ENCODE results near the gene MYO7B. TPM values are rescaled to one million over a fixed set of nuclear protein-coding genes. Genes with fewer than 3 reads are reported as not detected.

The MYO7B gene
- total RNA-seq, 1 donor from 2014 or later = 0.28 TPM

DNA sequence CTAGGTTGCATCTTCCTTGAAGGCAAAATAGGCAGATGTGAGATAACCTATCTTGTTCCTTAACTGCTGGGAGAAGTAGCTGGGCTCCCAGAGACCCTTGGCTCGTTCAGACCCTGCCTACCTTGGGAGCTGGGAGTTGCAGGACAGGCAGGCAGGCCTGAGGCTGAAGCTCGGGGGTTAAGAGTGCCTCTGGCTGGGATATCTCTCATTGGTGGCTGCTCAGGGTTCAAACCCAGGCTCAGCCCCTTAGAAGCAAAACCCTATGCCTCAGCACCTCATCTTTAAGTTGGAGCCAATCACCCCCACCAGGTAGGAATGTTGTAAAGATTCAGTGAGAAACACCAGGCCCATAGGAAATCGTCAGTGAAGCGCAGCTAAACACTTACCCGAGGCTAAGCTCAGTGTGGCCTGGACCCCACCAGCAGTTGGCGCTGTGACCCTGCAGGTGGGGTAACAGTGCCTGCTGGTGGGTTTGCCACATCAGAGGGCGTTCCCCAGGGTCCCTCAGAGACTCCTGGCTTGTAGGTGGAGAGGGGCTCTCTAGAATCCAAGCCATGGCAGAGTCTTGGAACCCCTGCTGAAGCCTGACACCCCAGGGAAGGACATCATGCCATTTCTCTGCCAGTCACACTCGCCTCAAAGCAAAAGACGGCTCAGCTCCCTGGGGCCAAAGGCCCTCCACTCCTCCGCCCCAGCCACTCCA is 55.9 kb downstream of the MYO7B start:
- H3K36me3 Mint-ChIP-seq (ENCODE audit: low read depth) = no peaks in the 10 kb centered on the region
- peak; percentile 58 for DNase-seq (ENCODE audit: low read depth, low spot score)
- no peaks in the 10 kb centered on the region for H3K9me3 Mint-ChIP-seq
- TF ChIP-seq, protein P1, sequence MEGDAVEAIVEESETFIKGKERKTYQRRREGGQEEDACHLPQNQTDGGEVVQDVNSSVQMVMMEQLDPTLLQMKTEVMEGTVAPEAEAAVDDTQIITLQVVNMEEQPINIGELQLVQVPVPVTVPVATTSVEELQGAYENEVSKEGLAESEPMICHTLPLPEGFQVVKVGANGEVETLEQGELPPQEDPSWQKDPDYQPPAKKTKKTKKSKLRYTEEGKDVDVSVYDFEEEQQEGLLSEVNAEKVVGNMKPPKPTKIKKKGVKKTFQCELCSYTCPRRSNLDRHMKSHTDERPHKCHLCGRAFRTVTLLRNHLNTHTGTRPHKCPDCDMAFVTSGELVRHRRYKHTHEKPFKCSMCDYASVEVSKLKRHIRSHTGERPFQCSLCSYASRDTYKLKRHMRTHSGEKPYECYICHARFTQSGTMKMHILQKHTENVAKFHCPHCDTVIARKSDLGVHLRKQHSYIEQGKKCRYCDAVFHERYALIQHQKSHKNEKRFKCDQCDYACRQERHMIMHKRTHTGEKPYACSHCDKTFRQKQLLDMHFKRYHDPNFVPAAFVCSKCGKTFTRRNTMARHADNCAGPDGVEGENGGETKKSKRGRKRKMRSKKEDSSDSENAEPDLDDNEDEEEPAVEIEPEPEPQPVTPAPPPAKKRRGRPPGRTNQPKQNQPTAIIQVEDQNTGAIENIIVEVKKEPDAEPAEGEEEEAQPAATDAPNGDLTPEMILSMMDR (conservative IDR thresholded peaks at IDR 0.05) = peak; percentile 78
- no peaks in the 10 kb centered on the region for H3K27me3 Mint-ChIP-seq (ENCODE audit: low read depth)
- no peak overlapping the region for H3K4me3 Mint-ChIP-seq
- H3K27ac Mint-ChIP-seq (ENCODE audit: unreplicated experiment) = peak overlapping the region; percentile 51
- no peaks in the 10 kb centered on the region for H3K4me1 Mint-ChIP-seq

DNA sequence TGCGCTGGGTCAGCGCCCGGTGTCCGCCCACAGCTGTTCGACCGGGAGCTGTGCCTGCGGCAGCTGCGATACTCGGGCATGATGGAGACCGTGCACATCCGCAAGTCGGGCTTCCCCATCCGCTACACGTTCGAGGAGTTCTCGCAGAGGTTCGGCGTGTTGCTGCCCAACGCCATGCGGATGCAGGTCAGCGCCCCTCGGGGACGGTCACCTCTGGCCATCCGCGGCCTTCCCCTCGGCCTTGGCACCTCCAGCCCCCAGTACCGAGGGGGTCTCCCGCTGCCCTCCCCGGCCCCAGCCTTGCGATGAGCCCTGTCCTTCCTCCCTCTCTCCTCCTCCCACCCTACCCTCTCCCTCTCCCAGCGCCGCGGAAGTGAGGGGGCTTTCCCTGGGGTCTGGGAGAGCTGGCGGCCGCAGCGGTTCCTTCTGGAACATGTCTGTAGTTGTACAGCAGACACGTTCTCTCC is 57.3 kb downstream of the MYO7B start:
- Mint-ChIP-seq H3K27ac (ENCODE audit: unreplicated experiment) (no peak overlapping the region), H3K4me1 (no peaks in the 10 kb centered on the region), H3K4me3 (no peak overlapping the region), H3K9me3 (no peaks in the 10 kb centered on the region), H3K36me3 (ENCODE audit: low read depth) (no peaks in the 10 kb centered on the region), H3K27me3 (ENCODE audit: low read depth) (no peaks in the 10 kb centered on the region)
- TF ChIP-seq, protein P1 (conservative IDR thresholded peaks at IDR 0.05) = no peak
- DNase-seq (ENCODE audit: low read depth, low spot score) = no peak

DNA sequence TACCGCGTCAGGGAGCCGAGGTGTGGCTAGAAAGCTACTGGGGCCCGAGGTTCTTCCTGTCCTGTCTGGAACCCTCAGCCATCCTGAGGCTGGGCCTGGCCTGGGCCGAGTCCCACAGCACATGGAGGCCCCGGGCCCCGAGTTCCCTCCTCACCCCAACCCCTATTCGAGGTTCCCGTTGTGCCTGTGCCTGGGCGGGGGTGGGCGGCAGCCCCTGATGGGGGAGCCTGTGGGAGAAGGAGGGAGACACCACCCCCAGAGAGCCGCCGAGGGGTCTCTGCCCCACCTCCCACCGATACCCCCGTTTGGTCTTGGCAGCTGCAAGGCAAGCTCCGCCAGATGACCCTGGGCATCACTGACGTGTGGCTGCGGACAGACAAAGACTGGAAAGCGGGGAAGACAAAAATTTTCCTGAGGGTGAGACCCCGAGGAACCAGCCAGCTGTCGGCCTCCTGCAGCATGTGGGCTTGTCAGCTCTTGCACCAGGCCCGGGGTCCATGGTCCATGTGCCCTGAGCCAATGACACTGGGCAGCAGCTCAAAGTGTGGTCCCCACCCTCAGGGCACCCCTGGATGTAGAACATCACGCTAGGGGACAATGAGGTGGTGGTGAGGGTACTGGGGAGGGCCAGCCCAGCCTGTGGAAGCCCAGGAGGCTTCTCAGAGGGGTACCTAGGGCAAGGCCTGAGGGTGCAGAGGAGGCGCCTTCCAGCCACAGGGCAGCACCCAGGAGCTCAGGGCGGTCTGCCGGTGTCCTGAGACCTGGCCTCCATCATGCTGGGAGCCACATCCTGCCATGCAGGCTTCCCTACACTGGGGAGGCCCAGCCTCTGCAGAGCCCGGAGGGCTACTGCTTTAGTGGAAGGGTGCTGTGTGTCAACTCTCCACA is 58.0 kb downstream of the MYO7B start:
- Mint-ChIP-seq H3K27ac (ENCODE audit: unreplicated experiment) (no peak overlapping the region), H3K4me1 (no peaks in the 10 kb centered on the region), H3K36me3 (ENCODE audit: low read depth) (no peaks in the 10 kb centered on the region), H3K4me3 (no peak overlapping the region), H3K27me3 (ENCODE audit: low read depth) (no peaks in the 10 kb centered on the region), H3K9me3 (no peaks in the 10 kb centered on the region)
- no peak for DNase-seq (ENCODE audit: low read depth, low spot score)
- TF ChIP-seq, protein P1 (conservative IDR thresholded peaks at IDR 0.05) = no peak

DNA sequence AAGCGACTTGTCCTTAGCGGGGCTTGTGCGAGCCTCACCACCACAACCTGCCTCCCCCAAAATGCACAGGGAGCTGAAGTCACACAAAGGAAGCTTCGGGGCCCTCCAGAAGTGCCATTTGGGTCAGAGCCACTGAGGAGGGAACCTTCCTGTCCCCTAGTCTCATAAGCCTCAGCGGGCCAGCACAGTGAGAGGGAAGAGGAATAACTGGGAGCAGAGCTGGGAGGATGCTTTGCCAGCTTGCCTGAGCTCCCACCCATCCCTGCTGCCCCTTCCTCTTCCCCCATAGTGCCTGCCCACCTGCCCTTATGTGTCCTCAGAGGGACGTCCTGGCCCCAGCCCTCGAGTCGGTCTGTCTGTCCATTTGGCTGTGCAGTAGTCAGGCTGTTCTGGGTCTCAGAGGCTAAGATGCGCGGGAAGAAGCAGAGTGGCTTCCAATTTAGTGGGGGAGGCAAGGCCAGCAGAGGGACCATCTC is 58.7 kb downstream of the MYO7B start:
- TF ChIP-seq, protein P1 (conservative IDR thresholded peaks at IDR 0.05) = no peak
- no peaks in the 10 kb centered on the region for H3K27me3 Mint-ChIP-seq (ENCODE audit: low read depth)
- no peak for DNase-seq (ENCODE audit: low read depth, low spot score)
- H3K4me1 Mint-ChIP-seq = no peaks in the 10 kb centered on the region
- no peak overlapping the region for H3K4me3 Mint-ChIP-seq
- no peaks in the 10 kb centered on the region for H3K9me3 Mint-ChIP-seq
- H3K27ac Mint-ChIP-seq (ENCODE audit: unreplicated experiment) = no peak overlapping the region
- H3K36me3 Mint-ChIP-seq (ENCODE audit: low read depth) = no peaks in the 10 kb centered on the region

DNA sequence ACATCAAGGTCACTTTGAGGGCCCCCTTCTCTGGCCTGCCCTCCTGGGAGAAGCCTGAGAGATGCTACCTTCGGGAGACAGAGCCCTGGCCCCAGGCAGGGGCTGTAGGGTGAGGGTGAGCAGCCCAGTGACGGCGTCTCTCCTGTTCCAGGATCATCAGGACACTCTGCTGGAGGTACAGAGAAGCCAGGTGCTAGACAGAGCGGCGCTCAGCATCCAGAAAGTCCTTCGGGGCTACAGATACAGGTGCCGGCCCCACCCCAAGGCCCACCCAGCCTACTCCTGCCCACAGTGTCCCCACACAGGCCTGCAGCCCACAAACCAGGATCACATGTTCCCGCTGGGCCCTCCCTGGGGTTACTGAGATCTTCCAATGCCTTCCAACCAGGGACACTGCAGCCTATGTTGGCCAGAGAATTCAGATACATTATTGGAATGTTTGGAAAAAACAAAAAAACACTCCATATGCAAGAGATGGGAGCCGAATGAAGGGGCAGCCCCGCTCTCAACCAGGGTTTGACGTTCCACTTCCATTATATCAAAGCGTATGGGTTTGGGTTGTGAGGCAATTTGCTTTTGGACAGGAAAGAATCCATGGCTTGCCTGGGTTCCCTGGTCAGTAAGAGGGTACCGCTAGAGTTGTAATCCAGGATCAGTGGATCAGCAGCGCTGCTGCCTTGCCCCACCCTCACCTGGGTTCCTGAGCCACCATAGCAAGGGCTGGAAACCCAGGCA is 61.0 kb downstream of the MYO7B start:
- Mint-ChIP-seq H3K27ac (ENCODE audit: unreplicated experiment) (no peak overlapping the region), H3K36me3 (ENCODE audit: low read depth) (no peaks in the 10 kb centered on the region), H3K27me3 (ENCODE audit: low read depth) (no peaks in the 10 kb centered on the region), H3K9me3 (peaks cover 3% of the 10 kb centered on the region), H3K4me1 (no peaks in the 10 kb centered on the region), H3K4me3 (no peak overlapping the region)
- no peak for DNase-seq (ENCODE audit: low read depth, low spot score)
- TF ChIP-seq, protein P1 (conservative IDR thresholded peaks at IDR 0.05) = no peak
